H1 (cell line): Measurements from ENCODE around the gene FLT4. TPM values are rescaled to one million over a fixed set of nuclear protein-coding genes. Genes with fewer than 3 reads are reported as not detected.

Source experiments
- CTCF ChIA-PET: fragments of 300-600 bp; sonication (Branson Sonifier 250); formaldehyde crosslinking; loops from one replicate; lab custom pipeline; 2021; ENCODE audit not compliant: partially characterized antibody; lab: Charles Lee
- POLR2A ChIA-PET: fragments of 300-600 bp; sonication (Branson Sonifier 250); formaldehyde crosslinking; loops from one replicate; lab custom pipeline; 2021; ENCODE audit warnings: inconsistent platforms; ENCODE audit not compliant: partially characterized antibody; lab: Charles Lee
- DNase-seq, 2 experiments: peaks; one replicate each; pipeline versions ENCODE4 v3.0.0 to v3.0.0-alpha.2; 2010 to 2022; ENCODE audit warnings: low spot score in 2 of 2, low read depth in 1 of 2, mixed read lengths in 1 of 2
- FAIRE-seq: peaks from 2 replicates; lab custom pipeline; 2011; peaks lifted over from hg19 to GRCh38; lab: Jason Lieb, UNC
- H2AFZ ChIP-seq: 2 replicates; pipeline ENCODE4 v1.8.1; 2012; ENCODE audit warnings: low read length, inconsistent platforms
- H2AK5ac ChIP-seq: 2 replicates; pipeline ENCODE4 v1.6.1; 2013; ENCODE audit warnings: low read depth, low read length
- H2BK120ac ChIP-seq: replicated peaks from 2 replicates; pipeline ENCODE3; 2013; ENCODE audit warnings: low read depth, low read length, inconsistent platforms
- H2BK12ac ChIP-seq: 2 replicates; pipeline ENCODE4 v1.6.1; 2013; ENCODE audit warnings: low read depth, low read length
- H2BK15ac ChIP-seq: 2 replicates; pipeline ENCODE4 v1.6.1; 2013; ENCODE audit warnings: low read length
- H2BK20ac ChIP-seq: 2 replicates; pipeline ENCODE4 v1.6.1; 2013; ENCODE audit warnings: low read length
- H2BK5ac ChIP-seq: 2 replicates; pipeline ENCODE4 v1.6.1; 2013; ENCODE audit warnings: low read depth, low read length
- H3K14ac ChIP-seq: 2 replicates; pipeline ENCODE4 v1.6.1; 2013; ENCODE audit warnings: inconsistent platforms; ENCODE audit not compliant: insufficient read length
- H3K18ac ChIP-seq: 2 replicates; pipeline ENCODE4 v1.6.1; 2013; ENCODE audit warnings: low read length; ENCODE audit errors: extremely low read depth
- H3K23ac ChIP-seq: 2 replicates; pipeline ENCODE4 v1.6.1; 2013; ENCODE audit warnings: inconsistent platforms; ENCODE audit not compliant: insufficient read length
- H3K23me2 ChIP-seq: 2 replicates; pipeline ENCODE4 v1.6.1; 2013; ENCODE audit warnings: low read depth, low read length
- H3K27ac ChIP-seq: 2 replicates; pipeline ENCODE4 v1.6.1; 2011; ENCODE audit warnings: low read depth, low read length, inconsistent platforms
- H3K27me3 ChIP-seq, 4 experiments: replicated peaks in 1 of 4; 1 replicate in 1 of 4; 2 replicates in 3 of 4; pipeline versions ENCODE4 v1.6.1 to v1.8.1; 2011 to 2013; ENCODE audit warnings: low read length in 3 of 4, mild to moderate bottlenecking in 3 of 4, inconsistent platforms in 2 of 4, mixed read lengths in 2 of 4, moderate library complexity in 1 of 4; ENCODE audit not compliant: control insufficient read depth in 3 of 4, insufficient read depth in 3 of 4; ENCODE audit errors: extremely low read depth in 1 of 4
- H3K36me3 ChIP-seq, 4 experiments: 2 replicates each; pipeline versions ENCODE4 v1.6.1 to v1.8.1; 2011 to 2013; ENCODE audit warnings: mild to moderate bottlenecking in 4 of 4, low read length in 3 of 4, moderate library complexity in 2 of 4, control low read depth in 1 of 4, inconsistent platforms in 1 of 4; ENCODE audit not compliant: insufficient read depth in 4 of 4, control insufficient read depth in 2 of 4
- H3K4ac ChIP-seq: replicated peaks from 2 replicates; pipeline ENCODE3; 2013; ENCODE audit warnings: low read length, low read depth, mixed read lengths, inconsistent platforms; ENCODE audit not compliant: insufficient read length
- H3K4me1 ChIP-seq, 4 experiments: replicated peaks in 1 of 4; 1 replicate in 1 of 4; 2 replicates in 3 of 4; pipeline versions ENCODE4 v1.6.1 to v1.8.1; 2011 to 2013; ENCODE audit warnings: low read length in 3 of 4, inconsistent platforms in 2 of 4, mixed read lengths in 1 of 4; ENCODE audit not compliant: insufficient read depth in 4 of 4, control insufficient read depth in 3 of 4
- H3K4me2 ChIP-seq, 2 experiments: 2 replicates each; pipeline versions ENCODE4 v1.6.1 to v1.8.1; 2011 to 2013; ENCODE audit warnings: low read depth in 2 of 2, low read length in 2 of 2, control low read depth in 1 of 2, inconsistent platforms in 1 of 2, mild to moderate bottlenecking in 1 of 2; ENCODE audit not compliant: insufficient read depth in 1 of 2
- H3K4me3 ChIP-seq, 4 experiments: fragments of 200-600, 300-600 bp in 1 of 4; sonication (generic), shearing (Covaris generic), sonication (Bioruptor Twin) in 1 of 4; 2 replicates each; pipeline versions ENCODE4 v1.5.1 to v1.8.1; 2011 to 2016; ENCODE audit warnings: low read length in 4 of 4, low read depth in 3 of 4, control low read depth in 2 of 4, inconsistent platforms in 2 of 4, mild to moderate bottlenecking in 2 of 4, mixed read lengths in 1 of 4, moderate library complexity in 1 of 4; ENCODE audit not compliant: insufficient read depth in 2 of 4; ENCODE audit errors: extremely low read depth in 1 of 4
- H3K56ac ChIP-seq: replicated peaks from 2 replicates; pipeline ENCODE3; 2013; ENCODE audit warnings: low read depth, mild to moderate bottlenecking, mixed read lengths, low read length, inconsistent platforms; ENCODE audit not compliant: insufficient read length
- H3K79me1 ChIP-seq: 2 replicates; pipeline ENCODE4 v1.6.1; 2013; ENCODE audit warnings: low read depth, low read length, control low read depth
- H3K79me2 ChIP-seq, 2 experiments: 2 replicates each; pipeline versions ENCODE4 v1.6.1 to v1.8.1; 2012 to 2013; ENCODE audit warnings: low read length in 2 of 2, mild to moderate bottlenecking in 2 of 2, inconsistent platforms in 1 of 2; ENCODE audit not compliant: insufficient read depth in 2 of 2, control insufficient read depth in 1 of 2
- H3K9ac ChIP-seq, 4 experiments: replicated peaks in 1 of 4; 1 replicate in 1 of 4; 2 replicates in 3 of 4; pipeline versions ENCODE4 v1.6.1 to v1.8.1; 2011 to 2013; ENCODE audit warnings: low read depth in 3 of 4, low read length in 3 of 4, control low read depth in 2 of 4, mild to moderate bottlenecking in 2 of 4, moderate library complexity in 2 of 4, inconsistent platforms in 1 of 4; ENCODE audit errors: extremely low read depth in 1 of 4
- H3K9me3 ChIP-seq, 2 experiments: 2 replicates each; pipeline versions ENCODE4 v1.6.1 to v1.8.1; 2012 to 2013; ENCODE audit warnings: mild to moderate bottlenecking in 2 of 2, moderate library complexity in 2 of 2, control low read depth in 1 of 2, inconsistent platforms in 1 of 2, low read depth in 1 of 2, low read length in 1 of 2, mixed read lengths in 1 of 2; ENCODE audit not compliant: insufficient read depth in 2 of 2
- H4K20me1 ChIP-seq, 2 experiments: replicated peaks in 1 of 2; 2 replicates each; pipeline versions ENCODE3 to v1.8.1; 2011 to 2013; ENCODE audit warnings: inconsistent platforms in 2 of 2, low read length in 2 of 2, mild to moderate bottlenecking in 1 of 2; ENCODE audit not compliant: insufficient read depth in 2 of 2, control insufficient read depth in 1 of 2
- H4K5ac ChIP-seq: 2 replicates; pipeline ENCODE4 v1.6.1; 2013; ENCODE audit warnings: low read length, low read depth, mixed read lengths, inconsistent platforms; ENCODE audit not compliant: insufficient read length
- H4K8ac ChIP-seq: 2 replicates; pipeline ENCODE4 v1.8.0; 2013; ENCODE audit warnings: mild to moderate bottlenecking, moderate library complexity, low read length, inconsistent platforms; ENCODE audit not compliant: insufficient read depth; ENCODE audit errors: extremely low read depth
- H4K91ac ChIP-seq: replicated peaks from 2 replicates; pipeline ENCODE3; 2013; ENCODE audit warnings: low read length, mixed read lengths, inconsistent platforms; ENCODE audit not compliant: insufficient read length
- ASH2L ChIP-seq: fragments of 200-600, 300-600 bp; sonication (generic); IDR thresholded peaks from one replicate; pipeline ENCODE4 v1.7.1; 2017; ENCODE audit warnings: low read length
- ATF2 ChIP-seq: IDR thresholded peaks from 2 replicates; pipeline ENCODE4 v1.6.1; 2012; ENCODE audit warnings: low read length, inconsistent platforms
- BRCA1 ChIP-seq: IDR thresholded peaks from 2 replicates; pipeline ENCODE4 v1.6.1; 2012; ENCODE audit warnings: low read depth, low read length, improper control_type of control experiment
- E2F6 ChIP-seq: IDR thresholded peaks from 2 replicates; pipeline ENCODE4 v1.6.1; 2012; ENCODE audit warnings: inconsistent platforms
- POU5F1 ChIP-seq: IDR thresholded peaks from 2 replicates; pipeline ENCODE4 v1.6.1; 2011; ENCODE audit warnings: low read depth, mild to moderate bottlenecking, low read length, moderate library complexity
- SP1 ChIP-seq: IDR thresholded peaks from 2 replicates; pipeline ENCODE4 v1.6.1; 2011; ENCODE audit warnings: low read depth, low read length
- TAF1 ChIP-seq: IDR thresholded peaks from 2 replicates; pipeline ENCODE4 v1.6.1; 2011; ENCODE audit warnings: mild to moderate bottlenecking, low read depth, low read length
- WGBS, 2 experiments: shearing (Covaris generic) in 1 of 2; methylation state at CpG; one replicate each; pipeline versions ENCODE4 v1.1.6 to v1.1.7; 2013 to 2015; ENCODE audit warnings: low lambda C conversion rate in 2 of 2, mixed read lengths in 2 of 2, inconsistent platforms in 1 of 2, low coverage in 1 of 2, missing lambda C conversion rate in 1 of 2; ENCODE audit not compliant: insufficient replicate concordance in 2 of 2, insufficient coverage in 1 of 2, insufficient read length in 1 of 2; ENCODE audit errors: extremely low coverage in 1 of 2, missing lambda C conversion rate in 1 of 2; 5-methylcytosine and 5-hydroxymethylcytosine counted together
- long read RNA-seq, 2 experiments: library from RNA in 1 of 2; library from capped mRNA in 1 of 2; stranded (forward); transcript quantifications; one replicate each; pipeline ENCODE4 v2.0.0, GENCODE V29; 2021; ENCODE audit warnings: inconsistent platforms in 1 of 2
- polyA minus RNA-seq, 3 experiments: library from RNA; depleted of rRNA, polyadenylated mRNA; stranded (reverse); fragments of >200 nt; gene quantifications; 1 replicate in 2 of 3; 2 replicates in 1 of 3; pipeline ENCODE4 v1.2.3, GENCODE V29; 2011
- polyA plus RNA-seq, 7 experiments: library from polyadenylated mRNA; depleted of rRNA in 3 of 7; stranded (reverse) in 5 of 7; unstranded in 2 of 7; fragments of >200 nt in 5 of 7; fragments of 200-250 nt in 2 of 7; gene quantifications; 1 replicate in 5 of 7; 2 replicates in 1 of 7; 4 replicates in 1 of 7; pipeline versions ENCODE4 v1.2.1 to v1.2.3, GENCODE V29; 2011 to 2013; ENCODE audit warnings: missing spikeins in 2 of 7, mixed read lengths in 2 of 7
- total RNA-seq: library from RNA; stranded (reverse); fragmentation: NEBNext Ultra II Directional; extraction: Animal tissue kit (Norgen Biotek cat#: 25700); gene quantifications from 2 replicates; pipeline ENCODE4 v1.2.1, GENCODE V29; 2021

FLT4 gene
- total RNA-seq (7.7 TPM in 2 replicates), polyA plus RNA-seq (2011; rRNA removed) (6.5 and 8.5 TPM in 2 replicates), polyA minus RNA-seq (2011; rRNA and poly(A)+ RNA removed) (7.1 and 11.7 TPM in 2 replicates)
- 8.5 TPM for polyA plus RNA-seq (2011; cell fraction: cytosol; rRNA removed)
- 32.2 TPM for polyA plus RNA-seq (2011; cell fraction: nucleus; rRNA removed)
- polyA plus RNA-seq (2012, experiment 1 of 2): 6.1 to 9.2 TPM (median 6.8 TPM) in 4 replicates
- polyA plus RNA-seq (2012, experiment 2 of 2): 6.1 TPM
- polyA plus RNA-seq (2013, experiment 1 of 2): 7.0 TPM
- 7.1 TPM for polyA plus RNA-seq (2013, experiment 2 of 2)
- 8.1 TPM for polyA minus RNA-seq (2011; cell fraction: cytosol; rRNA and poly(A)+ RNA removed)
- 14.3 TPM for polyA minus RNA-seq (2011; cell fraction: nucleus; rRNA and poly(A)+ RNA removed)
- long read RNA-seq, experiment 1, partial matches to known transcripts: 4 of 5 reads
- long read RNA-seq, experiment 1, other reads (novel, unspliced or antisense): 1 of 5 reads
- long read RNA-seq, experiment 2, partial matches to known transcripts: 2 of 2 reads
- long read RNA-seq, experiment 2, other reads (novel, unspliced or antisense): 0 of 2 reads

- Histone ChIP-seq H2AFZ (0 out of 2 replicates have a peak within 1 kb of the TSS, but pooled peaks have one; percentile 70), H2BK120ac (no peak within 1 kb of the TSS), H3K79me1 (no peaks in the 10 kb centered on the region), H3K23ac (no peak within 1 kb of the TSS), H2BK15ac (no peak within 1 kb of the TSS), H3K4me1 (no peaks in the 10 kb centered on the region; a peak in 2 of 7 replicates), H3K4me3 (peak within 1 kb of the TSS; percentile 51 to 91 (median 64)), H4K20me1 (peaks cover 0 to 7% of the 10 kb centered on the region in 2 experiments), H3K56ac (no peak within 1 kb of the TSS), H2BK20ac (no peak within 1 kb of the TSS), H3K9me3 (no peaks in the 10 kb centered on the region), H4K91ac (no peak within 1 kb of the TSS), H3K9ac (no peak within 1 kb of the TSS; a peak in 1 of 7 replicates), H3K27me3 (peaks cover 5 to 36% (median 28%) of the 10 kb centered on the region in 4 experiments), H3K27ac (no peak within 1 kb of the TSS), H3K4ac (no peak within 1 kb of the TSS), H3K18ac (no peak within 1 kb of the TSS; the same call in none of the 2 replicates), H2BK5ac (no peak within 1 kb of the TSS), H4K5ac (no peak within 1 kb of the TSS), H4K8ac (peak within 1 kb of the TSS; percentile 46; the same call in 1 of the 2 replicates), H3K4me2 (peak within 1 kb of the TSS; percentile 75 to 87), H2BK12ac (no peak within 1 kb of the TSS), H3K79me2 (no peaks in the 10 kb centered on the region), H3K23me2 (peaks cover 12% of the 10 kb centered on the region; the same call in 1 of the 2 replicates), H2AK5ac (no peak within 1 kb of the TSS), H3K36me3 (no peaks in the 10 kb centered on the region), H3K14ac (no peak within 1 kb of the TSS)
- FAIRE-seq: no peak
- POLR2A ChIA-PET: interaction anchor here (0.7 to 1.1 kb wide), 2 partner anchors 21 to 30 kb away, joined by 3 read pairs; no protein-coding TSS in a partner anchor
- peak in 1 of 2 experiments; percentile 74 for DNase-seq
- CTCF ChIA-PET: interaction anchor here (0.6 to 2.0 kb wide), 5 partner anchors 9 to 100 kb away, joined by 3 to 9 read pairs (median 4); no protein-coding TSS in a partner anchor
- 2% methylated on average over 28 of the region's 89 CpGs; no CpG with 5 or more reads in 1 of the 2 experiments for WGBS, 2 experiments
- TF ChIP-seq ASH2L (peak; percentile 2), BRCA1 (no peak), ATF2 (no peak), TAF1 (no peak), POU5F1 (no peak), E2F6 (no peak), SP1 (no peak)
Measured at GRCh38 chr5:180649297-180650039, at the start of gene FLT4. TSS of gene FLT4 (minus strand) at chr5:180649600. CDS start at chr5:180649545, 55 bp downstream.
